ENCODE measurements around the gene LCOR. TPM values are rescaled to one million over a fixed set of nuclear protein-coding genes. Genes with fewer than 3 reads are reported as not detected.
"Not testable (repeated sequence)": the region's sequence is repeated elsewhere in the genome, so short reads cannot be mapped to it uniquely, and the experiment has no call there.

The LCOR gene
- total and polyA plus RNA-seq, 12 donors = 1.6 to 28.8 (median 23.7) TPM

- ATAC-seq = no peak
- no peak for TF ChIP-seq CTCF (IDR thresholded peaks at IDR 0.05)
- Histone ChIP-seq H3K9me3 (no peaks in the 10 kb centered on the region), H3K4me3 (no peak overlapping the region), H3K27me3 (no peaks in the 10 kb centered on the region), H3K36me3 (no peaks in the 10 kb centered on the region), H3K27ac (no peak overlapping the region), H3K4me1 (no peaks in the 10 kb centered on the region)
- 83 to 87% methylated on average over 11 of the region's 11 CpGs for WGBS, 2 donors
- DNase-seq = no peak
- intact Hi-C loops (cut with DNase I) = no loop called here
Measured at GRCh38 chr10:97031459-97031858, 199.4 kb downstream of the LCOR start.

- intact Hi-C loops (cut with DNase I) = no loop called here
- Histone ChIP-seq H3K4me1 (peaks cover under 1 to 6% (median 2%) of the 10 kb centered on the region in 9 donors), H3K36me3 (no peaks in the 10 kb centered on the region), H3K9me3 (no peaks in the 10 kb centered on the region), H3K27me3 (no peaks in the 10 kb centered on the region), H3K27ac (no peak overlapping the region), H3K4me3 (no peak overlapping the region)
- no peak for DNase-seq
- no peak for ATAC-seq
- TF ChIP-seq CTCF (IDR thresholded peaks at IDR 0.05) = no peak
- WGBS, 2 donors = 54 to 59% methylated on average over 7 of the region's 7 CpGs
Measured at GRCh38 chr10:97032624-97033023, 200.5 kb downstream of the LCOR start.

GRCh38 chr10:97033841-97034240 lies 201.7 kb downstream of the LCOR start:
- intact Hi-C loops (cut with DNase I); ATAC-seq; H3K27ac ChIP-seq; DNase-seq; H3K4me3 ChIP-seq; H3K36me3 ChIP-seq; H3K9me3 ChIP-seq; H3K27me3 ChIP-seq: not testable (repeated sequence)
- WGBS, 2 donors = 92 to 98% methylated on average over 9 of the region's 9 CpGs
- H3K4me1 ChIP-seq = peaks cover 5 to 12% (median 9%) of the 10 kb centered on the region in 9 donors

- DNase-seq (no peak), ATAC-seq (no peak)
- no peak overlapping the region for H3K4me3 ChIP-seq
- intact Hi-C loops (cut with DNase I) = no loop called here
- 82 to 88% methylated on average over 7 of the region's 7 CpGs for WGBS, 2 donors
- no peaks in the 10 kb centered on the region for H3K9me3 ChIP-seq
- peaks cover 5 to 12% (median 9%) of the 10 kb centered on the region in 9 donors for H3K4me1 ChIP-seq
- no peaks in the 10 kb centered on the region for H3K36me3 ChIP-seq
- H3K27me3 ChIP-seq = no peaks in the 10 kb centered on the region
- TF ChIP-seq CTCF (IDR thresholded peaks at IDR 0.05) = no peak
- H3K27ac ChIP-seq = no peak overlapping the region
Measured at GRCh38 chr10:97034301-97034700, 202.2 kb downstream of the LCOR start.

GRCh38 chr10:97034958-97035769 lies 203.1 kb downstream of the LCOR start:
- no peak overlapping the region for H3K27ac ChIP-seq
- 84 to 89% methylated on average over 18 of the region's 18 CpGs for WGBS, 2 donors
- H3K4me3 ChIP-seq = no peak overlapping the region
- no peaks in the 10 kb centered on the region for H3K36me3 ChIP-seq
- intact Hi-C loops (cut with DNase I) = loop anchor here in 1 of 10 donors (5.0 kb wide), 1 partner anchor 268 kb away; no protein-coding TSS in a partner anchor
- ATAC-seq (no peak), DNase-seq (no peak)
- H3K27me3 ChIP-seq = no peaks in the 10 kb centered on the region
- TF ChIP-seq CTCF (IDR thresholded peaks at IDR 0.05) = no peak
- peaks cover 5 to 12% (median 9%) of the 10 kb centered on the region in 9 donors for H3K4me1 ChIP-seq
- H3K9me3 ChIP-seq = no peaks in the 10 kb centered on the region
